WTC11 (cell line): Measurements from ENCODE around the gene WRAP73. TPM values are rescaled to one million over a fixed set of nuclear protein-coding genes. Genes with fewer than 3 reads are reported as not detected.

ENCODE experiments used
- ATAC-seq: fragments of 200-7000 bp; cut with Tn5 transposase; 2 replicates; pipeline ENCODE4 v1.10.0; 2021; ENCODE audit warnings: mild to moderate bottlenecking, moderate library complexity
- CTCF ChIA-PET: fragments of 300-600 bp; sonication (Branson Sonifier 250); formaldehyde crosslinking; loops from one replicate; lab custom pipeline; 2021; ENCODE audit warnings: antibody characterized with exemption; lab: Charles Lee
- POLR2A ChIA-PET: fragments of 350-600 bp; sonication (Branson Sonifier 250); formaldehyde crosslinking; loops from one replicate; lab custom pipeline; 2021; ENCODE audit warnings: antibody characterized with exemption; lab: Charles Lee
- DNase-seq: peaks from one replicate; pipeline ENCODE4 v3.0.0; 2021; ENCODE audit warnings: low spot score
- H3K27ac Mint-ChIP-seq: 2 replicates; pipeline ENCODE4 v1.8.0; 2021; ENCODE audit warnings: mixed read lengths
- H3K27me3 Mint-ChIP-seq: 2 replicates; pipeline ENCODE4 v1.8.0; 2021; ENCODE audit warnings: low read depth, mild to moderate bottlenecking, moderate library complexity, mixed read lengths
- H3K36me3 Mint-ChIP-seq: 2 replicates; pipeline ENCODE4 v1.8.0; 2021; ENCODE audit warnings: mixed read lengths
- H3K4me1 Mint-ChIP-seq: 2 replicates; pipeline ENCODE4 v1.8.0; 2022; ENCODE audit warnings: mixed read lengths
- H3K4me3 Mint-ChIP-seq: 2 replicates; pipeline ENCODE4 v1.8.0; 2021; ENCODE audit warnings: mild to moderate bottlenecking, moderate library complexity, mixed read lengths
- H3K9me3 Mint-ChIP-seq: 2 replicates; pipeline ENCODE4 v1.8.0; 2021; ENCODE audit warnings: mixed read lengths
- CBFB ChIP-seq: sonication (generic); formaldehyde crosslinking; IDR thresholded peaks from 2 replicates; pipeline ENCODE4 v1.8.1; 2022; ENCODE audit warnings: mild to moderate bottlenecking, low read depth, missing genetic modification reagents
- EMX1 ChIP-seq: fragments of 250-450 bp; sonication (Bioruptor Pico); IDR thresholded peaks from 2 replicates; pipeline ENCODE4 v1.8.0; 2021; ENCODE audit warnings: mild to moderate bottlenecking
- GABPB1 ChIP-seq: sonication (generic); formaldehyde crosslinking; IDR thresholded peaks from 2 replicates; pipeline ENCODE4 v1.8.1; 2023; ENCODE audit warnings: mild to moderate bottlenecking, missing genetic modification reagents
- KAT7 ChIP-seq: sonication (generic); formaldehyde crosslinking; IDR thresholded peaks from 2 replicates; pipeline ENCODE4 v1.8.1; 2023; ENCODE audit warnings: missing genetic modification reagents, mild to moderate bottlenecking, borderline replicate concordance
- MLX ChIP-seq: sonication (generic); formaldehyde crosslinking; IDR thresholded peaks from 2 replicates; pipeline ENCODE4 v1.8.1; 2023; ENCODE audit warnings: mild to moderate bottlenecking, missing genetic modification reagents, moderate library complexity
- MXD4 ChIP-seq: fragments of 250-450 bp; sonication (Bioruptor Pico); IDR thresholded peaks from 2 replicates; pipeline ENCODE4 v1.8.0; 2021; ENCODE audit warnings: mild to moderate bottlenecking, moderate library complexity, borderline replicate concordance
- NFYB ChIP-seq: sonication (generic); formaldehyde crosslinking; conservative IDR thresholded peaks from 2 replicates; pipeline ENCODE4 v1.8.0; 2022; ENCODE audit warnings: low read depth, missing genetic modification reagents
- OVOL2 ChIP-seq: fragments of 250-450 bp; sonication (Bioruptor Pico); IDR thresholded peaks from 2 replicates; pipeline ENCODE4 v1.9.0; 2021; ENCODE audit warnings: mild to moderate bottlenecking, borderline replicate concordance
- PRRX2 ChIP-seq: fragments of 250-450 bp; sonication (Bioruptor Pico); IDR thresholded peaks from 2 replicates; pipeline ENCODE4 v1.8.0; 2021; ENCODE audit warnings: mild to moderate bottlenecking
- ZMAT4 ChIP-seq: fragments of 250-450 bp; sonication (Bioruptor Pico); IDR thresholded peaks from 2 replicates; pipeline ENCODE4 v1.9.0; 2021; ENCODE audit warnings: mild to moderate bottlenecking
- ZNF138 ChIP-seq: sonication (generic); formaldehyde crosslinking; conservative IDR thresholded peaks from 2 replicates; pipeline ENCODE4 v1.8.1; 2022; ENCODE audit warnings: mild to moderate bottlenecking, moderate library complexity, missing genetic modification reagents
- ZNF317 ChIP-seq: sonication (generic); formaldehyde crosslinking; IDR thresholded peaks from 2 replicates; pipeline ENCODE4 v1.8.1; 2023; ENCODE audit warnings: low read depth, mild to moderate bottlenecking, moderate library complexity, missing genetic modification reagents, borderline replicate concordance
- total RNA-seq: library from RNA; stranded (reverse); gene quantifications from 3 replicates; pipeline ENCODE4 v1.2.3, GENCODE V29; 2021
- TF ChIP-seq, protein P1 (sequence below): sonication (generic); formaldehyde crosslinking; conservative IDR thresholded peaks from 2 replicates; pipeline ENCODE4 v1.8.1; 2022; ENCODE audit warnings: mild to moderate bottlenecking, missing genetic modification reagents
- TF ChIP-seq, protein P2 (sequence below): sonication (generic); formaldehyde crosslinking; IDR thresholded peaks from 2 replicates; pipeline ENCODE4 v1.8.1; 2022; ENCODE audit warnings: missing genetic modification reagents, borderline replicate concordance
- TF ChIP-seq, protein P3 (sequence below): sonication (generic); formaldehyde crosslinking; IDR thresholded peaks from 2 replicates; pipeline ENCODE4 v1.8.0; 2022; ENCODE audit warnings: mild to moderate bottlenecking, missing genetic modification reagents
- TF ChIP-seq, protein P4 (sequence below): fragments of 200-600 bp; IDR thresholded peaks from 2 replicates; pipeline ENCODE4 v1.8.0; 2022; ENCODE audit warnings: antibody characterized with exemption
- TF ChIP-seq, protein P5 (sequence below): sonication (generic); formaldehyde crosslinking; IDR thresholded peaks from 2 replicates; pipeline ENCODE4 v1.8.1; 2023; ENCODE audit warnings: mild to moderate bottlenecking, missing genetic modification reagents

WRAP73 gene
- total RNA-seq, 1 experiment from 2014 or later: 39.2 TPM

GRCh38 chr1:3685906-3686305, 36.0 kb upstream of the WRAP73 start:
- H3K27me3 Mint-ChIP-seq: peaks cover 7% of the 10 kb centered on the region
- H3K9me3 Mint-ChIP-seq: no peaks in the 10 kb centered on the region
- peaks cover 18% of the 10 kb centered on the region for H3K4me1 Mint-ChIP-seq
- DNase-seq (no peak), ATAC-seq (no peak)
- POLR2A ChIA-PET: no interaction called here
- H3K4me3 Mint-ChIP-seq: no peak overlapping the region
- TF ChIP-seq OVOL2 (CRISPR knock-in tag) (no peak), MXD4 (CRISPR knock-in tag) (no peak), ZNF138 (CRISPR knock-in tag) (no peak), GABPB1 (CRISPR knock-in tag) (no peak), PRRX2 (CRISPR knock-in tag) (no peak), ZNF317 (CRISPR knock-in tag) (no peak)
- TF ChIP-seq, protein P1, sequence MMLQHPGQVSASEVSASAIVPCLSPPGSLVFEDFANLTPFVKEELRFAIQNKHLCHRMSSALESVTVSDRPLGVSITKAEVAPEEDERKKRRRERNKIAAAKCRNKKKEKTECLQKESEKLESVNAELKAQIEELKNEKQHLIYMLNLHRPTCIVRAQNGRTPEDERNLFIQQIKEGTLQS: no peak
- TF ChIP-seq, protein P2, sequence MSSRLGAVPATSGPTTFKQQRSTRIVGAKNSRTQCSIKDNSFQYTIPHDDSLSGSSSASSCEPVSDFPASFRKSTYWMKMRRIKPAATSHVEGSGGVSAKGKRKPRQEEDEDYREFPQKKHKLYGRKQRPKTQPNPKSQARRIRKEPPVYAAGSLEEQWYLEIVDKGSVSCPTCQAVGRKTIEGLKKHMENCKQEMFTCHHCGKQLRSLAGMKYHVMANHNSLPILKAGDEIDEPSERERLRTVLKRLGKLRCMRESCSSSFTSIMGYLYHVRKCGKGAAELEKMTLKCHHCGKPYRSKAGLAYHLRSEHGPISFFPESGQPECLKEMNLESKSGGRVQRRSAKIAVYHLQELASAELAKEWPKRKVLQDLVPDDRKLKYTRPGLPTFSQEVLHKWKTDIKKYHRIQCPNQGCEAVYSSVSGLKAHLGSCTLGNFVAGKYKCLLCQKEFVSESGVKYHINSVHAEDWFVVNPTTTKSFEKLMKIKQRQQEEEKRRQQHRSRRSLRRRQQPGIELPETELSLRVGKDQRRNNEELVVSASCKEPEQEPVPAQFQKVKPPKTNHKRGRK (CRISPR knock-in tag): no peak
- peaks cover 3% of the 10 kb centered on the region; the same call in 1 of the 2 replicates for H3K36me3 Mint-ChIP-seq
- CTCF ChIA-PET: interaction anchor here (1.0 to 4.3 kb wide), 3 partner anchors 10 to 67 kb away, joined by 3 to 17 read pairs (median 12); no protein-coding TSS in a partner anchor
- H3K27ac Mint-ChIP-seq: no peak overlapping the region

DNA sequence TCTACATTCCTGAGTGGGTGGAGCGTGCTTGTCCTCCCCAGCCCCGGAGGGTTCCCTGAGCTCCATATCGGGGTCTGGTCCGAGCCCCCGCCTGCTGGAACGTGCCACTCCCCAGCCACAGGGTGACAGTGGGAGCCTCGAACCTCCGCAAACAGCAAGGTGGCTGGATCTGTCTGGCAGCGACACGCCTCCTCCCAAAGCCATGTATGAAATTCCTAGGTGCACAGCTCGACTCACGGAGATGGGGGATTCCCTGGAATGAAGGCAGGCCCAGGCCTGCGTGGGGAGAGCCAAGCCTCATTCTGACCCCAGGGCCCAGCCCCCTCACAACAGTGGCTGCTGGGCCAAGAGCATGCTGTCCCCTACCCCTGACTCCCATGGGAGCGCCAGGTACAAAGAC, 35.3 kb upstream of the WRAP73 start:
- Mint-ChIP-seq H3K27ac (no peak overlapping the region), H3K4me3 (no peak overlapping the region)
- no peak for DNase-seq

More for the DNA sequence above, 35.3 kb upstream of the WRAP73 start:
- Mint-ChIP-seq H3K36me3 (peaks cover 3% of the 10 kb centered on the region; the same call in 1 of the 2 replicates), H3K9me3 (no peaks in the 10 kb centered on the region), H3K27me3 (peaks cover 7% of the 10 kb centered on the region), H3K4me1 (peaks cover 22% of the 10 kb centered on the region)
- CTCF ChIA-PET: interaction anchor here (0.6 to 4.3 kb wide), 4 partner anchors 11 to 49 kb away, joined by 4 to 17 read pairs (median 8); no protein-coding TSS in a partner anchor
- POLR2A ChIA-PET: no interaction called here
- no peak for ATAC-seq
- TF ChIP-seq ZMAT4 (CRISPR knock-in tag) (no peak), EMX1 (CRISPR knock-in tag) (no peak), KAT7 (no peak), MLX (CRISPR knock-in tag) (no peak), NFYB (CRISPR knock-in tag) (no peak), MXD4 (CRISPR knock-in tag) (no peak), CBFB (CRISPR knock-in tag) (no peak)
- TF ChIP-seq, protein P3, sequence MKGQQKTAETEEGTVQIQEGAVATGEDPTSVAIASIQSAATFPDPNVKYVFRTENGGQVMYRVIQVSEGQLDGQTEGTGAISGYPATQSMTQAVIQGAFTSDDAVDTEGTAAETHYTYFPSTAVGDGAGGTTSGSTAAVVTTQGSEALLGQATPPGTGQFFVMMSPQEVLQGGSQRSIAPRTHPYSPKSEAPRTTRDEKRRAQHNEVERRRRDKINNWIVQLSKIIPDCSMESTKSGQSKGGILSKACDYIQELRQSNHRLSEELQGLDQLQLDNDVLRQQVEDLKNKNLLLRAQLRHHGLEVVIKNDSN (CRISPR knock-in tag): no peak
- TF ChIP-seq, protein P4, sequence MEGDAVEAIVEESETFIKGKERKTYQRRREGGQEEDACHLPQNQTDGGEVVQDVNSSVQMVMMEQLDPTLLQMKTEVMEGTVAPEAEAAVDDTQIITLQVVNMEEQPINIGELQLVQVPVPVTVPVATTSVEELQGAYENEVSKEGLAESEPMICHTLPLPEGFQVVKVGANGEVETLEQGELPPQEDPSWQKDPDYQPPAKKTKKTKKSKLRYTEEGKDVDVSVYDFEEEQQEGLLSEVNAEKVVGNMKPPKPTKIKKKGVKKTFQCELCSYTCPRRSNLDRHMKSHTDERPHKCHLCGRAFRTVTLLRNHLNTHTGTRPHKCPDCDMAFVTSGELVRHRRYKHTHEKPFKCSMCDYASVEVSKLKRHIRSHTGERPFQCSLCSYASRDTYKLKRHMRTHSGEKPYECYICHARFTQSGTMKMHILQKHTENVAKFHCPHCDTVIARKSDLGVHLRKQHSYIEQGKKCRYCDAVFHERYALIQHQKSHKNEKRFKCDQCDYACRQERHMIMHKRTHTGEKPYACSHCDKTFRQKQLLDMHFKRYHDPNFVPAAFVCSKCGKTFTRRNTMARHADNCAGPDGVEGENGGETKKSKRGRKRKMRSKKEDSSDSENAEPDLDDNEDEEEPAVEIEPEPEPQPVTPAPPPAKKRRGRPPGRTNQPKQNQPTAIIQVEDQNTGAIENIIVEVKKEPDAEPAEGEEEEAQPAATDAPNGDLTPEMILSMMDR: no peak
- TF ChIP-seq, protein P5, sequence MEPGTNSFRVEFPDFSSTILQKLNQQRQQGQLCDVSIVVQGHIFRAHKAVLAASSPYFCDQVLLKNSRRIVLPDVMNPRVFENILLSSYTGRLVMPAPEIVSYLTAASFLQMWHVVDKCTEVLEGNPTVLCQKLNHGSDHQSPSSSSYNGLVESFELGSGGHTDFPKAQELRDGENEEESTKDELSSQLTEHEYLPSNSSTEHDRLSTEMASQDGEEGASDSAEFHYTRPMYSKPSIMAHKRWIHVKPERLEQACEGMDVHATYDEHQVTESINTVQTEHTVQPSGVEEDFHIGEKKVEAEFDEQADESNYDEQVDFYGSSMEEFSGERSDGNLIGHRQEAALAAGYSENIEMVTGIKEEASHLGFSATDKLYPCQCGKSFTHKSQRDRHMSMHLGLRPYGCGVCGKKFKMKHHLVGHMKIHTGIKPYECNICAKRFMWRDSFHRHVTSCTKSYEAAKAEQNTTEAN (CRISPR knock-in tag): no peak
